T-helper 1 cell treated with Interleukin-12 subunit alpha and Interleukin-12 subunit beta and Interleukin-4 antibody, amounts not matched to agents 30 ng/mL and 1 ng/mL, for 36 hours (primary cell): ENCODE data around the gene TUBGCP3. TPM values are rescaled to one million over a fixed set of nuclear protein-coding genes. Genes with fewer than 3 reads are reported as not detected.
"Not testable (repeated sequence)": the region's sequence is repeated elsewhere in the genome, so short reads cannot be mapped to it uniquely, and the experiment has no call there.

Experiments
- intact Hi-C: fragments of 100-400 bp; cut with micrococcal nuclease; formaldehyde crosslinking; loops from one replicate; pipeline ENCODE4 v1.15.1; 2024
- total RNA-seq: library from RNA; stranded (reverse); gene quantifications from 2 replicates; pipeline ENCODE4 v1.2.3, GENCODE V29; 2022

The TUBGCP3 gene
- 61.7 and 63.9 TPM in 2 replicates for total RNA-seq

GRCh38 chr13:112587764-112588489 is at the start of gene TUBGCP3:
Gene TUBGCP3 (minus strand): TSS chr13:112588153. CDS start chr13:112587980, 173 bp downstream.
- intact Hi-C loops: loop anchor here (1.0 to 10.0 kb wide), 7 partner anchors 18 to 1971 kb away; partner anchors contain the start of genes CUL4A, DCUN1D2, ING1 and NAXD

GRCh38 chr13:112637017-112637801 is 49.3 kb upstream of the TUBGCP3 start:
- intact Hi-C loops: loop anchor here (10.0 kb wide), 1 partner anchor 118 kb away; no protein-coding TSS in a partner anchor

- intact Hi-C loops: loop anchor here (10.0 kb wide), 1 partner anchor 118 kb away; no protein-coding TSS in a partner anchor
These were observed 48.5 kb upstream of the TUBGCP3 start for GRCh38 chr13:112636401-112636975.

GRCh38 chr13:112635323-112635722 is 47.4 kb upstream of the TUBGCP3 start:
- intact Hi-C loops: loop anchor here (10.0 kb wide), 1 partner anchor 119 kb away; no protein-coding TSS in a partner anchor

- intact Hi-C loops: loop anchor here (10.0 kb wide), 1 partner anchor 121 kb away; no protein-coding TSS in a partner anchor
These were observed 46.1 kb upstream of the TUBGCP3 start for GRCh38 chr13:112634102-112634501.

GRCh38 chr13:112630226-112630625 is 42.3 kb upstream of the TUBGCP3 start:
- intact Hi-C loops: loop anchor here (10.0 kb wide), 1 partner anchor 125 kb away; no protein-coding TSS in a partner anchor

- intact Hi-C loops: no loop called here
These were observed 41.2 kb upstream of the TUBGCP3 start for GRCh38 chr13:112629161-112629560.

- intact Hi-C loops: not testable (repeated sequence)
These were observed 39.7 kb upstream of the TUBGCP3 start for GRCh38 chr13:112627613-112628012.

GRCh38 chr13:112627161-112627560 is 39.2 kb upstream of the TUBGCP3 start:
- intact Hi-C loops: no loop called here

GRCh38 chr13:112626761-112627160 is 38.8 kb upstream of the TUBGCP3 start:
- intact Hi-C loops: no loop called here

GRCh38 chr13:112626124-112626523 is 38.2 kb upstream of the TUBGCP3 start:
- intact Hi-C loops: no loop called here

GRCh38 chr13:112625698-112626097 is 37.7 kb upstream of the TUBGCP3 start:
- intact Hi-C loops: no loop called here

- intact Hi-C loops: no loop called here
These were observed 36.9 kb upstream of the TUBGCP3 start for GRCh38 chr13:112624602-112625430.

GRCh38 chr13:112624040-112624439 is 36.1 kb upstream of the TUBGCP3 start:
- intact Hi-C loops: no loop called here

- intact Hi-C loops: no loop called here
These were observed 35.2 kb upstream of the TUBGCP3 start for GRCh38 chr13:112623051-112623711.

GRCh38 chr13:112622375-112622774 is 34.4 kb upstream of the TUBGCP3 start:
- intact Hi-C loops: no loop called here

GRCh38 chr13:112619730-112620631 is 32.0 kb upstream of the TUBGCP3 start:
- intact Hi-C loops: no loop called here

GRCh38 chr13:112618501-112618900 is 30.5 kb upstream of the TUBGCP3 start:
- intact Hi-C loops: no loop called here

GRCh38 chr13:112617754-112618375 is 29.9 kb upstream of the TUBGCP3 start:
- intact Hi-C loops: loop anchor here (1.0 kb wide), 1 partner anchor 256 kb away; no protein-coding TSS in a partner anchor
